Panc1 (cell line): ENCODE results near the gene HS3ST3A1. TPM values are rescaled to one million over a fixed set of nuclear protein-coding genes. Genes with fewer than 3 reads are reported as not detected.

Experiments
- ATAC-seq: fragments of 200-7000 bp; cut with Tn5 transposase; 2 replicates; pipeline ENCODE4 v1.9.1; 2020; ENCODE audit warnings: mild to moderate bottlenecking, moderate library complexity
- BruUV-seq: library from RNA; stranded (reverse); fragments of 400-500 nt; replicated peaks from 2 replicates; lab custom pipeline; 2021; lab: Mats Ljungman, UMichigan
- CTCF ChIA-PET: fragments of 300-600 bp; sonication (Branson Sonifier 250); formaldehyde crosslinking; loops from one replicate; lab custom pipeline; 2022; ENCODE audit warnings: antibody characterized with exemption; lab: Charles Lee
- POLR2A ChIA-PET: fragments of 300-600 bp; sonication (Branson Sonifier 250); formaldehyde crosslinking; loops from one replicate; lab custom pipeline; 2022; ENCODE audit warnings: antibody characterized with exemption; lab: Charles Lee
- DNase-seq: peaks from one replicate; pipeline ENCODE4 v3.0.0-alpha.2; 2010; ENCODE audit warnings: low read depth, low spot score
- H3K27ac ChIP-seq: 2 replicates; pipeline ENCODE4 v1.5.1; 2011; ENCODE audit warnings: mild to moderate bottlenecking, low read length, inconsistent platforms
- H3K27me3 ChIP-seq: fragments of 200-500 bp; sonication (Bioruptor generic); 2 replicates; pipeline ENCODE4 v1.6.0; 2014; ENCODE audit warnings: low read length, inconsistent platforms; ENCODE audit not compliant: control insufficient read depth, insufficient read depth
- H3K36me3 ChIP-seq: fragments of 200-500 bp; sonication (Bioruptor generic); 2 replicates; pipeline ENCODE4 v1.5.1; 2014; ENCODE audit warnings: inconsistent platforms, mild to moderate bottlenecking, low read length, moderate library complexity; ENCODE audit not compliant: control insufficient read depth, insufficient read depth
- H3K4me1 ChIP-seq: 2 replicates; pipeline ENCODE4 v1.5.1; 2011; ENCODE audit warnings: inconsistent platforms, mild to moderate bottlenecking, low read length, moderate library complexity; ENCODE audit not compliant: control insufficient read depth, insufficient read depth
- H3K4me3 ChIP-seq, 2 experiments: 2 replicates each; pipeline ENCODE4 v1.5.1; 2011 to 2012; ENCODE audit warnings: low read depth in 2 of 2, low read length in 2 of 2, mild to moderate bottlenecking in 2 of 2, inconsistent platforms in 1 of 2, moderate library complexity in 1 of 2
- H3K9me3 ChIP-seq: fragments of 200-500 bp; sonication (Bioruptor generic); 2 replicates; pipeline ENCODE4 v1.5.1; 2014; ENCODE audit warnings: low read depth, mild to moderate bottlenecking, inconsistent platforms, low read length, moderate library complexity; ENCODE audit not compliant: control insufficient read depth, insufficient read depth
- POLR2AphosphoS5 ChIP-seq: IDR thresholded peaks from 2 replicates; pipeline ENCODE4 v1.6.1; 2012; ENCODE audit warnings: mild to moderate bottlenecking, low read depth, low read length, moderate library complexity
- SIN3A ChIP-seq: IDR thresholded peaks from 2 replicates; pipeline ENCODE4 v1.6.1; 2012; ENCODE audit warnings: low read depth, mild to moderate bottlenecking, low read length, moderate library complexity, borderline replicate concordance; ENCODE audit not compliant: insufficient read depth
- TCF7L2 ChIP-seq: IDR thresholded peaks from 2 replicates; pipeline ENCODE4 v1.6.1; 2011; ENCODE audit warnings: mild to moderate bottlenecking, low read depth, low read length, inconsistent platforms
- in situ Hi-C: cut with HindIII; loops from 2 replicates; pipeline ENCODE4 v1.10.0; 2016; ENCODE audit warnings: low sequenced_read_pairs, low pct_unique_long_range_greater_than_20kb
- intact Hi-C: fragments of 100-400 bp; cut with micrococcal nuclease; formaldehyde crosslinking; loops from one replicate; pipeline ENCODE4 v1.10.0; 2022; ENCODE audit not compliant: unreplicated experiment
- total RNA-seq: library from RNA; stranded (reverse); gene quantifications from one replicate; pipeline ENCODE4 v1.2.1, GENCODE V29; 2021; ENCODE audit not compliant: unreplicated experiment
- TF ChIP-seq, protein P1 (sequence below): fragments of 450-650 bp; IDR thresholded peaks from 2 replicates; pipeline ENCODE4 v1.5.1; 2017; ENCODE audit warnings: mild to moderate bottlenecking
- TF ChIP-seq, protein P2 (sequence below), 2 experiments: IDR thresholded peaks; 2 replicates each; pipeline ENCODE4 v1.6.1; 2011 to 2012; ENCODE audit warnings: low read depth in 2 of 2, control low read depth in 1 of 2, low read length in 1 of 2, mild to moderate bottlenecking in 1 of 2, moderate library complexity in 1 of 2; ENCODE audit not compliant: insufficient read depth in 1 of 2

HS3ST3A1 gene
- total RNA-seq, 1 experiment from 2014 or later = 0.31 TPM

DNA sequence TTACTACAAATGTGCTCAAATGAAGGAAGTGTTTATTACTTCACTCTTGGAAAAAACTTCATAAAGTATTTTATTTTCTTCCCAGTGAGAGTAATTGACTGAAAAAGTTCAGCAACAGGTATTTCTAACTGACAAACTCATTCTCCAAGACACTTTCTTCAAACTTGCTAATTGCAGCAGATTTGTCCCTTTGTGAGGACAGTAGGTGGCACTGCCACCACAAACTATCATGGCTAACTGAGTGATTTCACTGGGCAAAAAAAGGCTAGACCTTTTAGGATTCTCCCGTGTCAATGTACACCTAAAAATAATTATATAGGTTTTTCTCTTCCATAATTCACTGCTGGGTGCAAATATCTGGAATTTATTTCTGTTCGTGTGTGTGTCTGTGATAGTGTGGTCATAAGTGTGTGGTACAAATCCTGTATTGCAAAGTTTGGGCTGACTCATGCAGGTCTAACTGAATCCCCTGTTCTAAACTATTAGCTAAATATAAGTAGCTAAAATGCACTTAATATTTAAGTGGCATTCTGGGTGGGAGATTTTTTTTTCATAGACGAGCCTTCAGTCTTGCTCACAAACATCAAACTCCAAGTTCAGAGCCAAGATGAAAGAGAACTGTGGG, 3.9 kb downstream of the HS3ST3A1 start:
- Histone ChIP-seq H3K27me3 (peaks cover 8% of the 10 kb centered on the region; the same call in 1 of the 2 replicates), H3K27ac (no peak overlapping the region), H3K9me3 (no peaks in the 10 kb centered on the region), H3K4me1 (no peaks in the 10 kb centered on the region), H3K4me3 (no peak overlapping the region; a peak in 1 of 4 replicates), H3K36me3 (no peaks in the 10 kb centered on the region)
- TF ChIP-seq POLR2AphosphoS5 = no peak
- TF ChIP-seq, protein P1, sequence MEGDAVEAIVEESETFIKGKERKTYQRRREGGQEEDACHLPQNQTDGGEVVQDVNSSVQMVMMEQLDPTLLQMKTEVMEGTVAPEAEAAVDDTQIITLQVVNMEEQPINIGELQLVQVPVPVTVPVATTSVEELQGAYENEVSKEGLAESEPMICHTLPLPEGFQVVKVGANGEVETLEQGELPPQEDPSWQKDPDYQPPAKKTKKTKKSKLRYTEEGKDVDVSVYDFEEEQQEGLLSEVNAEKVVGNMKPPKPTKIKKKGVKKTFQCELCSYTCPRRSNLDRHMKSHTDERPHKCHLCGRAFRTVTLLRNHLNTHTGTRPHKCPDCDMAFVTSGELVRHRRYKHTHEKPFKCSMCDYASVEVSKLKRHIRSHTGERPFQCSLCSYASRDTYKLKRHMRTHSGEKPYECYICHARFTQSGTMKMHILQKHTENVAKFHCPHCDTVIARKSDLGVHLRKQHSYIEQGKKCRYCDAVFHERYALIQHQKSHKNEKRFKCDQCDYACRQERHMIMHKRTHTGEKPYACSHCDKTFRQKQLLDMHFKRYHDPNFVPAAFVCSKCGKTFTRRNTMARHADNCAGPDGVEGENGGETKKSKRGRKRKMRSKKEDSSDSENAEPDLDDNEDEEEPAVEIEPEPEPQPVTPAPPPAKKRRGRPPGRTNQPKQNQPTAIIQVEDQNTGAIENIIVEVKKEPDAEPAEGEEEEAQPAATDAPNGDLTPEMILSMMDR = peak; percentile 70
- DNase-seq (peak; percentile 28), ATAC-seq (no peak)
- ChIA-PET CTCF (no interaction called here), POLR2A (no interaction called here)
- intact Hi-C loops (loop anchor here (5.0 kb wide), 2 partner anchors 709 to 1329 kb away; no protein-coding TSS in a partner anchor), in situ Hi-C loops (no loop called here)
- no TSS peak for BruUV-seq

DNA sequence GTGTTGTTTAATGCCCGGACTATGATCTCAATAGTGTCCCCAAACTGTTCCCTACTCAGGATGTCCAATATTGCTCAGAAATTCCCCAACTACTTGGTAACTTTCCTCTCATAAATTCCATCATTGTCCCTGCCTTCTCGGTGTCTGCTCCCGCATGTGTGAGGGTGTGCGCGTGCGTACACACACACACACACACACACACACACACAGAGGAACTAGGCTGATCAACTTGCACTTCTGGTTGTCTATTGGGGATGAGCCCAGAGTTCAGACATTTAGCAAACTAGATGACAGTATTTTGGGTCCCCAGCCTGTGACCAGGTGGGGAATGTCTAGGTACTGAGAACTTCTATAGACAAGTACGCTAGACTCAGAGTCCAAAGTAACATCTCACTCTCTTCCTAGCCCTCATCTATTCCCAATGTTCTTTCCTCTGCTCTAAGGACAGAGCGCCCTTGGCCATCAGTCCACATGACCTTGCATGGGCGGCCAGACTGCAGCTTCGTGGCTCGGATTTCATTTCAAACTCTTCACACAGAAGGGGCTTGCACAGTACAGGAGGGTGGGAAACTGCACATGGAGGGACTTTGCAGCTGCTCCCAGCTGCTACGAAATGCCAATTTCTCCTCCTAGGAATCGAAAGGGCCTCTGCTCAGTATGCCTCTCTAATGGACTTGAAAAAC, 5.3 kb downstream of the HS3ST3A1 start:
- CTCF ChIA-PET = no interaction called here
- DNase-seq (no peak), ATAC-seq (no peak)
- H3K36me3 ChIP-seq = no peaks in the 10 kb centered on the region
- peaks cover 8% of the 10 kb centered on the region; the same call in 1 of the 2 replicates for H3K27me3 ChIP-seq
- in situ Hi-C loops = no loop called here
- no TSS peak for BruUV-seq
- intact Hi-C loops = loop anchor here (5.0 kb wide), 2 partner anchors 711 to 1331 kb away; no protein-coding TSS in a partner anchor
- no peak overlapping the region for H3K27ac ChIP-seq
- H3K4me3 ChIP-seq = no peak overlapping the region
- TF ChIP-seq, protein P1 = no peak
- TF ChIP-seq TCF7L2 (no peak), POLR2AphosphoS5 (no peak), SIN3A (no peak)
- TF ChIP-seq, protein P2, sequence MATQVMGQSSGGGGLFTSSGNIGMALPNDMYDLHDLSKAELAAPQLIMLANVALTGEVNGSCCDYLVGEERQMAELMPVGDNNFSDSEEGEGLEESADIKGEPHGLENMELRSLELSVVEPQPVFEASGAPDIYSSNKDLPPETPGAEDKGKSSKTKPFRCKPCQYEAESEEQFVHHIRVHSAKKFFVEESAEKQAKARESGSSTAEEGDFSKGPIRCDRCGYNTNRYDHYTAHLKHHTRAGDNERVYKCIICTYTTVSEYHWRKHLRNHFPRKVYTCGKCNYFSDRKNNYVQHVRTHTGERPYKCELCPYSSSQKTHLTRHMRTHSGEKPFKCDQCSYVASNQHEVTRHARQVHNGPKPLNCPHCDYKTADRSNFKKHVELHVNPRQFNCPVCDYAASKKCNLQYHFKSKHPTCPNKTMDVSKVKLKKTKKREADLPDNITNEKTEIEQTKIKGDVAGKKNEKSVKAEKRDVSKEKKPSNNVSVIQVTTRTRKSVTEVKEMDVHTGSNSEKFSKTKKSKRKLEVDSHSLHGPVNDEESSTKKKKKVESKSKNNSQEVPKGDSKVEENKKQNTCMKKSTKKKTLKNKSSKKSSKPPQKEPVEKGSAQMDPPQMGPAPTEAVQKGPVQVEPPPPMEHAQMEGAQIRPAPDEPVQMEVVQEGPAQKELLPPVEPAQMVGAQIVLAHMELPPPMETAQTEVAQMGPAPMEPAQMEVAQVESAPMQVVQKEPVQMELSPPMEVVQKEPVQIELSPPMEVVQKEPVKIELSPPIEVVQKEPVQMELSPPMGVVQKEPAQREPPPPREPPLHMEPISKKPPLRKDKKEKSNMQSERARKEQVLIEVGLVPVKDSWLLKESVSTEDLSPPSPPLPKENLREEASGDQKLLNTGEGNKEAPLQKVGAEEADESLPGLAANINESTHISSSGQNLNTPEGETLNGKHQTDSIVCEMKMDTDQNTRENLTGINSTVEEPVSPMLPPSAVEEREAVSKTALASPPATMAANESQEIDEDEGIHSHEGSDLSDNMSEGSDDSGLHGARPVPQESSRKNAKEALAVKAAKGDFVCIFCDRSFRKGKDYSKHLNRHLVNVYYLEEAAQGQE (IDR thresholded peaks at IDR 0.05; ENCODE audit: insufficient read depth in 1 of 2, low read depth in 2 of 2, low read length in 1 of 2) = no peak
- no peaks in the 10 kb centered on the region for H3K4me1 ChIP-seq
- no peaks in the 10 kb centered on the region for H3K9me3 ChIP-seq
- POLR2A ChIA-PET = no interaction called here
